H9 (cell line): ENCODE results near the gene MTHFD1L. TPM values are rescaled to one million over a fixed set of nuclear protein-coding genes. Genes with fewer than 3 reads are reported as not detected.

Experiments
- DNase-seq: peaks from one replicate; pipeline ENCODE4 v3.0.0-alpha.2; 2017
- H2AFZ ChIP-seq: one replicate; pipeline ENCODE4 v1.6.1; 2013; ENCODE audit warnings: mild to moderate bottlenecking, low read length, control low read depth, moderate library complexity
- H2AK5ac ChIP-seq: 2 replicates; pipeline ENCODE4 v1.6.1; 2013; ENCODE audit warnings: low read length, control low read depth, mixed read lengths; ENCODE audit not compliant: insufficient read length
- H2BK120ac ChIP-seq: one replicate; pipeline ENCODE4 v1.6.1; 2013; ENCODE audit warnings: low read depth, mild to moderate bottlenecking, low read length, control low read depth, inconsistent platforms; ENCODE audit not compliant: poor library complexity, severe bottlenecking
- H2BK12ac ChIP-seq: 2 replicates; pipeline ENCODE4 v1.6.1; 2013; ENCODE audit warnings: low read length, control low read depth, mixed read lengths, low read depth; ENCODE audit not compliant: insufficient read length
- H2BK15ac ChIP-seq: 2 replicates; pipeline ENCODE4 v1.6.1; 2013; ENCODE audit warnings: low read depth, low read length, control low read depth
- H2BK20ac ChIP-seq: one replicate; pipeline ENCODE4 v1.6.1; 2013; ENCODE audit warnings: low read depth, mild to moderate bottlenecking, low read length, control low read depth, inconsistent platforms; ENCODE audit not compliant: poor library complexity, severe bottlenecking
- H2BK5ac ChIP-seq: 2 replicates; pipeline ENCODE4 v1.6.1; 2013; ENCODE audit warnings: low read length, control low read depth, mixed read lengths; ENCODE audit not compliant: insufficient read length
- H3K14ac ChIP-seq: 2 replicates; pipeline ENCODE4 v1.6.1; 2013; ENCODE audit warnings: low read length, control low read depth; ENCODE audit not compliant: insufficient read depth
- H3K18ac ChIP-seq: 2 replicates; pipeline ENCODE4 v1.6.1; 2013; ENCODE audit warnings: low read depth, mild to moderate bottlenecking, mixed read lengths, low read length, control low read depth; ENCODE audit not compliant: insufficient read length
- H3K23ac ChIP-seq: 2 replicates; pipeline ENCODE4 v1.6.1; 2013; ENCODE audit warnings: low read length, control low read depth, mixed read lengths, low read depth; ENCODE audit not compliant: insufficient read length
- H3K23me2 ChIP-seq: 2 replicates; pipeline ENCODE4 v1.6.1; 2013; ENCODE audit warnings: low read depth, mild to moderate bottlenecking, mixed read lengths, low read length, control low read depth; ENCODE audit not compliant: insufficient read length, poor library complexity, severe bottlenecking
- H3K27ac ChIP-seq: 2 replicates; pipeline ENCODE4 v1.5.1; 2013; ENCODE audit warnings: low read length, control low read depth, mixed read lengths, low read depth; ENCODE audit not compliant: insufficient read length
- H3K27me3 ChIP-seq: 2 replicates; pipeline ENCODE4 v1.6.1; 2013; ENCODE audit warnings: low read length, control low read depth, inconsistent platforms; ENCODE audit not compliant: insufficient read depth
- H3K4ac ChIP-seq: 2 replicates; pipeline ENCODE4 v1.6.1; 2013; ENCODE audit warnings: low read depth, mild to moderate bottlenecking, control low read depth, inconsistent platforms, low read length, moderate library complexity
- H3K4me1 ChIP-seq: 2 replicates; pipeline ENCODE4 v1.6.1; 2013; ENCODE audit warnings: low read length, control low read depth, inconsistent platforms; ENCODE audit not compliant: insufficient read depth
- H3K4me2 ChIP-seq: 2 replicates; pipeline ENCODE4 v1.6.1; 2013; ENCODE audit warnings: low read length, control low read depth, mixed read lengths; ENCODE audit not compliant: insufficient read length, insufficient read depth
- H3K56ac ChIP-seq: 2 replicates; pipeline ENCODE4 v1.6.1; 2013; ENCODE audit warnings: low read depth, mild to moderate bottlenecking, mixed read lengths, low read length, control low read depth; ENCODE audit not compliant: insufficient read length
- H3K79me1 ChIP-seq: 2 replicates; pipeline ENCODE4 v1.6.1; 2013; ENCODE audit warnings: low read depth, mild to moderate bottlenecking, moderate library complexity, low read length, control low read depth, inconsistent platforms; ENCODE audit not compliant: insufficient read depth, poor library complexity, severe bottlenecking
- H3K79me2 ChIP-seq: 2 replicates; pipeline ENCODE4 v1.6.1; 2013; ENCODE audit warnings: low read length, control low read depth, inconsistent platforms; ENCODE audit not compliant: insufficient read depth
- H3K9ac ChIP-seq: 2 replicates; pipeline ENCODE4 v1.6.1; 2013; ENCODE audit warnings: low read length, control low read depth, mixed read lengths; ENCODE audit not compliant: insufficient read length; ENCODE audit errors: extremely low read depth
- H3K9me3 ChIP-seq: one replicate; pipeline ENCODE4 v1.6.1; 2013; ENCODE audit warnings: low read depth, low read length, inconsistent platforms; ENCODE audit not compliant: control insufficient read depth
- H3T11ph ChIP-seq: one replicate; pipeline ENCODE4 v1.6.1; 2013; ENCODE audit warnings: mild to moderate bottlenecking, low read length, control low read depth, inconsistent platforms
- H4K20me1 ChIP-seq: one replicate; pipeline ENCODE4 v1.6.1; 2013; ENCODE audit not compliant: control insufficient read depth, insufficient read length, insufficient read depth
- H4K5ac ChIP-seq: 2 replicates; pipeline ENCODE4 v1.6.1; 2013; ENCODE audit warnings: low read depth, mild to moderate bottlenecking, mixed read lengths, low read length, control low read depth; ENCODE audit not compliant: insufficient read length
- H4K8ac ChIP-seq: replicated peaks from 2 replicates; pipeline ENCODE4 v1.6.1; 2013; ENCODE audit warnings: low read length, control low read depth, mixed read lengths, low read depth; ENCODE audit not compliant: insufficient read length
- H4K91ac ChIP-seq: 2 replicates; pipeline ENCODE4 v1.6.1; 2013; ENCODE audit warnings: low read depth, mild to moderate bottlenecking, moderate library complexity, mixed read lengths, low read length, control low read depth; ENCODE audit not compliant: insufficient read length
- H3K27ac Mint-ChIP-seq, 3 experiments: 2 replicates in 2 of 3; 3 replicates in 1 of 3; pipeline ENCODE4 v1.8.0; 2020 to 2021; ENCODE audit warnings: mixed read lengths in 3 of 3, mild to moderate bottlenecking in 1 of 3, moderate library complexity in 1 of 3
- H3K27me3 Mint-ChIP-seq: 2 replicates; pipeline ENCODE4 v1.8.0; 2021; ENCODE audit warnings: low read depth, mild to moderate bottlenecking, moderate library complexity, mixed read lengths
- H3K36me3 Mint-ChIP-seq, 3 experiments: 2 replicates in 2 of 3; 3 replicates in 1 of 3; pipeline ENCODE4 v1.8.0; 2020 to 2021; ENCODE audit warnings: low read depth in 3 of 3, mixed read lengths in 3 of 3; ENCODE audit not compliant: insufficient read depth in 1 of 3
- H3K4me1 Mint-ChIP-seq, 2 experiments: 2 replicates each; pipeline ENCODE4 v1.8.0; 2020; ENCODE audit warnings: mixed read lengths in 2 of 2
- H3K4me3 Mint-ChIP-seq, 2 experiments: 2 replicates in 1 of 2; 3 replicates in 1 of 2; pipeline ENCODE4 v1.8.0; 2020 to 2021; ENCODE audit warnings: mild to moderate bottlenecking in 2 of 2, mixed read lengths in 2 of 2, moderate library complexity in 1 of 2
- H3K9me3 Mint-ChIP-seq, 2 experiments: 2 replicates in 1 of 2; 3 replicates in 1 of 2; pipeline ENCODE4 v1.8.0; 2020; ENCODE audit warnings: mild to moderate bottlenecking in 2 of 2, mixed read lengths in 2 of 2, moderate library complexity in 1 of 2
- CTCF ChIP-seq: fragments of 200-600 bp; sonication (generic); conservative IDR thresholded peaks from 3 replicates; pipeline ENCODE4 v1.8.0; 2021; ENCODE audit warnings: antibody characterized with exemption, mild to moderate bottlenecking
- WGBS: extraction: QIAGEN DNeasy Blood & Tissue Kit; methylation state at CpG from one replicate; pipeline ENCODE4 v1.1.7; 2013; ENCODE audit warnings: missing lambda C conversion rate, low lambda C conversion rate, mixed read lengths; ENCODE audit not compliant: insufficient read length; ENCODE audit errors: extremely low coverage; 5-methylcytosine and 5-hydroxymethylcytosine counted together
- total RNA-seq: library from RNA; stranded (reverse); gene quantifications from 2 replicates; pipeline ENCODE4 v1.2.1, GENCODE V29; 2021

Gene MTHFD1L
- total RNA-seq, 1 experiment from 2014 or later = 90.2 TPM

- Mint-ChIP-seq H3K4me1 (no peaks in the 10 kb centered on the region), H3K9me3 (no peaks in the 10 kb centered on the region), H3K27me3 (no peaks in the 10 kb centered on the region), H3K27ac (no peak overlapping the region), H3K36me3 (peaks cover 37 to 57% (median 43%) of the 10 kb centered on the region in 3 experiments), H3K4me3 (no peak overlapping the region)
- Histone ChIP-seq H3K27me3 (no peaks in the 10 kb centered on the region), H4K5ac (no peak overlapping the region), H3K4me2 (no peak overlapping the region), H3K23ac (no peak overlapping the region), H3K56ac (no peak overlapping the region), H2BK5ac (no peak overlapping the region), H3T11ph (no peak overlapping the region), H3K4me1 (no peaks in the 10 kb centered on the region), H3K23me2 (no peaks in the 10 kb centered on the region), H3K79me2 (no peaks in the 10 kb centered on the region), H3K27ac (no peak overlapping the region), H4K8ac (no peak overlapping the region), H2BK12ac (no peak overlapping the region), H3K9me3 (no peaks in the 10 kb centered on the region), H2AFZ (no peak overlapping the region), H4K91ac (no peak overlapping the region), H3K79me1 (no peaks in the 10 kb centered on the region), H3K18ac (no peak overlapping the region), H2BK20ac (no peak overlapping the region), H3K4ac (no peak overlapping the region), H3K9ac (no peak overlapping the region), H2AK5ac (no peak overlapping the region), H2BK15ac (no peak overlapping the region), H4K20me1 (no peaks in the 10 kb centered on the region), H2BK120ac (no peak overlapping the region), H3K14ac (no peak overlapping the region)
- DNase-seq = no peak
- no peak for TF ChIP-seq CTCF
- WGBS = no CpG with 5 or more reads among the region's 7 CpGs
Measured at GRCh38 chr6:150915880-150916265, 50.4 kb downstream of the MTHFD1L start.
